ENCODE data around the gene ITIH4.
A peak's percentile ranks its signal among the peaks of the same experiment; 100 is the strongest.

The ITIH4 gene

GRCh38 chr3:52774066-52774713 lies 56.3 kb downstream of the ITIH4 start:
- no peak for TF ChIP-seq FOXP2 (optimal IDR thresholded peaks at IDR 0.05; ENCODE audit: borderline replicate concordance, extremely low read depth, extremely low read length, insufficient read depth)
- no peak for TF ChIP-seq TAF1 (IDR thresholded peaks at IDR 0.05; ENCODE audit: borderline replicate concordance, insufficient read depth, low read length)
- TF ChIP-seq REST (IDR thresholded peaks at IDR 0.05; ENCODE audit: insufficient read depth in 1 of 2, low read depth in 2 of 2, low read length in 2 of 2), result no peak
- no peak for TF ChIP-seq SIN3A (IDR thresholded peaks at IDR 0.05; ENCODE audit: borderline replicate concordance, insufficient read depth, low read length)
- no peak for TF ChIP-seq POLR2AphosphoS5 (IDR thresholded peaks at IDR 0.05; ENCODE audit: low read depth, low read length)

GRCh38 chr3:52773361-52774065 lies 57.0 kb downstream of the ITIH4 start:
- TF ChIP-seq POLR2AphosphoS5 (IDR thresholded peaks at IDR 0.05; ENCODE audit: low read depth, low read length) (no peak), FOXP2 (optimal IDR thresholded peaks at IDR 0.05; ENCODE audit: borderline replicate concordance, extremely low read depth, extremely low read length, insufficient read depth) (no peak), TAF1 (IDR thresholded peaks at IDR 0.05; ENCODE audit: borderline replicate concordance, insufficient read depth, low read length) (no peak)

- TF ChIP-seq REST (IDR thresholded peaks at IDR 0.05; ENCODE audit: insufficient read depth in 1 of 2, low read depth in 2 of 2, low read length in 2 of 2), result no peak
- no peak for TF ChIP-seq POLR2AphosphoS5 (IDR thresholded peaks at IDR 0.05; ENCODE audit: low read depth, low read length)
- no peak for TF ChIP-seq SIN3A (IDR thresholded peaks at IDR 0.05; ENCODE audit: borderline replicate concordance, insufficient read depth, low read length)
- TF ChIP-seq FOXP2 (optimal IDR thresholded peaks at IDR 0.05; ENCODE audit: borderline replicate concordance, extremely low read depth, extremely low read length, insufficient read depth), result no peak
These were observed 58.8 kb downstream of the ITIH4 start for GRCh38 chr3:52771702-52772101.

- TF ChIP-seq POLR2AphosphoS5 (IDR thresholded peaks at IDR 0.05; ENCODE audit: low read depth, low read length) (no peak), SIN3A (IDR thresholded peaks at IDR 0.05; ENCODE audit: borderline replicate concordance, insufficient read depth, low read length) (no peak), REST (IDR thresholded peaks at IDR 0.05; ENCODE audit: insufficient read depth in 1 of 2, low read depth in 2 of 2, low read length in 2 of 2) (no peak), TAF1 (IDR thresholded peaks at IDR 0.05; ENCODE audit: borderline replicate concordance, insufficient read depth, low read length) (no peak), FOXP2 (optimal IDR thresholded peaks at IDR 0.05; ENCODE audit: borderline replicate concordance, extremely low read depth, extremely low read length, insufficient read depth) (no peak)
These were observed 59.2 kb downstream of the ITIH4 start for GRCh38 chr3:52771334-52771681.

- TF ChIP-seq FOXP2 (optimal IDR thresholded peaks at IDR 0.05; ENCODE audit: borderline replicate concordance, extremely low read depth, extremely low read length, insufficient read depth) (peak; percentile 52), TAF1 (IDR thresholded peaks at IDR 0.05; ENCODE audit: borderline replicate concordance, insufficient read depth, low read length) (peak; percentile 87; the same call in 1 of the 2 replicates), REST (IDR thresholded peaks at IDR 0.05; ENCODE audit: insufficient read depth in 1 of 2, low read depth in 2 of 2, low read length in 2 of 2) (no peak), POLR2AphosphoS5 (IDR thresholded peaks at IDR 0.05; ENCODE audit: low read depth, low read length) (peak; percentile 93), SIN3A (IDR thresholded peaks at IDR 0.05; ENCODE audit: borderline replicate concordance, insufficient read depth, low read length) (no peak)
These were observed 59.8 kb downstream of the ITIH4 start, which contains the start of gene NEK4 for GRCh38 chr3:52770496-52771333. Gene NEK4 (minus strand): TSS chr3:52770940. CDS start chr3:52770746, 194 bp downstream.

All from PFSK-1 (cell line).